HUES6 (cell line): ENCODE measurements around the gene LMNTD1.
"Not testable (repeated sequence)": the region's sequence is repeated elsewhere in the genome, so short reads cannot be mapped to it uniquely, and the experiment has no call there.

Source experiments
- H3K27ac ChIP-seq: 2 replicates; pipeline ENCODE4 v1.7.0; 2013; ENCODE audit warnings: low read depth, mild to moderate bottlenecking, low read length, inconsistent platforms
- H3K27me3 ChIP-seq: 2 replicates; pipeline ENCODE4 v1.6.1; 2013; ENCODE audit warnings: low read length; ENCODE audit not compliant: control insufficient read depth, insufficient read depth
- H3K36me3 ChIP-seq: 2 replicates; pipeline ENCODE4 v1.6.1; 2013; ENCODE audit warnings: low read length; ENCODE audit not compliant: control insufficient read depth, insufficient read depth
- H3K4me1 ChIP-seq: 2 replicates; pipeline ENCODE4 v1.6.1; 2013; ENCODE audit warnings: low read length; ENCODE audit not compliant: control insufficient read depth, insufficient read depth
- H3K4me3 ChIP-seq: 2 replicates; pipeline ENCODE4 v1.5.1; 2013; ENCODE audit warnings: low read depth, low read length
- H3K9ac ChIP-seq: one replicate; pipeline ENCODE4 v1.6.1; 2013; ENCODE audit warnings: mild to moderate bottlenecking, low read length
- H3K9me3 ChIP-seq: 2 replicates; pipeline ENCODE4 v1.6.1; 2013; ENCODE audit warnings: low read depth, low read length; ENCODE audit not compliant: control insufficient read depth, insufficient read depth

LMNTD1 gene

GRCh38 chr12:25491396-25492325 lies 61.4 kb downstream of the LMNTD1 start:
- H3K36me3 ChIP-seq = no peaks in the 10 kb centered on the region
- H3K9me3 ChIP-seq = peaks cover 7% of the 10 kb centered on the region
- H3K4me1 ChIP-seq = no peaks in the 10 kb centered on the region
- H3K9ac ChIP-seq = no peak overlapping the region
- no peak overlapping the region for H3K4me3 ChIP-seq
- peaks cover 4% of the 10 kb centered on the region; the same call in 1 of the 2 replicates for H3K27me3 ChIP-seq
- no peak overlapping the region for H3K27ac ChIP-seq

- Histone ChIP-seq H3K4me3 (peak overlapping the region; percentile 57), H3K9ac (peak overlapping the region; percentile 48)
- not testable (repeated sequence) for H3K27ac ChIP-seq, H3K4me1 ChIP-seq, H3K27me3 ChIP-seq, H3K36me3 ChIP-seq, H3K9me3 ChIP-seq
These were observed 63.9 kb downstream of the LMNTD1 start for GRCh38 chr12:25488956-25489870.

- Histone ChIP-seq H3K27ac (no peak overlapping the region), H3K9ac (no peak overlapping the region), H3K36me3 (no peaks in the 10 kb centered on the region), H3K9me3 (no peaks in the 10 kb centered on the region), H3K4me3 (no peak overlapping the region), H3K4me1 (no peaks in the 10 kb centered on the region), H3K27me3 (no peaks in the 10 kb centered on the region)
These were observed 70.5 kb downstream of the LMNTD1 start for GRCh38 chr12:25482625-25483024.

- Histone ChIP-seq H3K4me3 (no peak overlapping the region), H3K27me3 (no peaks in the 10 kb centered on the region), H3K4me1 (no peaks in the 10 kb centered on the region), H3K9me3 (no peaks in the 10 kb centered on the region), H3K9ac (no peak overlapping the region), H3K36me3 (no peaks in the 10 kb centered on the region), H3K27ac (no peak overlapping the region)
These were observed 72.9 kb downstream of the LMNTD1 start for GRCh38 chr12:25480145-25480544.

DNA sequence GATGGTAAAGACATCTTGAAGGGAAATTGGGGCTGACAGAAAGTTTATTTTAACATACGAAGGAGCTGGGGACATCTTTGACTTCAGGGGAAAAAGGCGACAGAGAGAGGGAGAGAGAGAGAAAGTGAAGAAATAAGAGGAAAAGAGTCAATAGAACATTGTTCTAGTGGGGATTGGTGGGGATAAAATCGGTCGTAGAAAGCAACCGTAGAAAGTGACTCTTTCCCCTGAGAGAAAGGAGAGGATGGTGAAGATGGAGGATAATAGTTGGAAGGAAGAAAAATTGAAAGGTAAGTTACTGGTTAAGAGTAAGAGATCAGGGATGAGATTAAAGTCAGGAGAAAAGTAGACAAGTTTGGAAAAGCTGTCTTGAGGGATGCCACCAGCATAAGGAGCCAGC lies 75.9 kb downstream of the LMNTD1 start:
- Histone ChIP-seq H3K4me3 (no peak overlapping the region), H3K27ac (no peak overlapping the region), H3K9me3 (no peaks in the 10 kb centered on the region), H3K36me3 (no peaks in the 10 kb centered on the region), H3K9ac (no peak overlapping the region), H3K4me1 (no peaks in the 10 kb centered on the region), H3K27me3 (no peaks in the 10 kb centered on the region)

GRCh38 chr12:25472453-25472852 lies 80.6 kb downstream of the LMNTD1 start:
- H3K36me3 ChIP-seq = no peaks in the 10 kb centered on the region
- H3K9ac ChIP-seq = no peak overlapping the region
- no peaks in the 10 kb centered on the region for H3K4me1 ChIP-seq

DNA sequence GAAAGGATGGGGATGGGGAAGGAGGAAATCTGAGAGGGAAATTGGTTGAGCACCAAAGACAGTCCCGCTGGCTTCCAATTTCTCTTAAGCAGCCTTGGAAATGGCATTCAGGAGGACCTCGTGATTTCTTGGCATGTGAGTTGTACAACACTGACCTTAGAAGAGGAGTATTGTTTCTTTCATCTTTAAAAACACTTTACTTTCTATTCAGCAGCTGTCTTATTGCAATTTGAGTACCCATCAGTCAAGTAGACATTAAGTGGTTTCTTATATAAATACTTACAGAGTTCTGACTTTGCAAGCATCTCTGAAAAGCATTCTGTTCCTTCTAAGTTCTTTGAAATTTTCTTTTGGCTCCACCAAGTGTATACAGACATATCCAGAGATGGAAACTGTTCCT lies 83.2 kb downstream of the LMNTD1 start:
- Histone ChIP-seq H3K4me1 (no peaks in the 10 kb centered on the region), H3K4me3 (no peak overlapping the region), H3K9ac (no peak overlapping the region), H3K9me3 (no peaks in the 10 kb centered on the region), H3K27ac (no peak overlapping the region), H3K27me3 (no peaks in the 10 kb centered on the region), H3K36me3 (no peaks in the 10 kb centered on the region)

More at GRCh38 chr12:25472453-25472852, 80.6 kb downstream of the LMNTD1 start:
- H3K27ac ChIP-seq = no peak overlapping the region
- no peak overlapping the region for H3K4me3 ChIP-seq
- H3K27me3 ChIP-seq = no peaks in the 10 kb centered on the region
- no peaks in the 10 kb centered on the region for H3K9me3 ChIP-seq

- Histone ChIP-seq H3K4me1 (no peaks in the 10 kb centered on the region), H3K36me3 (no peaks in the 10 kb centered on the region), H3K4me3 (no peak overlapping the region), H3K9me3 (no peaks in the 10 kb centered on the region), H3K27me3 (no peaks in the 10 kb centered on the region), H3K27ac (no peak overlapping the region), H3K9ac (no peak overlapping the region)
These were observed 83.7 kb downstream of the LMNTD1 start for GRCh38 chr12:25469368-25469767.

DNA sequence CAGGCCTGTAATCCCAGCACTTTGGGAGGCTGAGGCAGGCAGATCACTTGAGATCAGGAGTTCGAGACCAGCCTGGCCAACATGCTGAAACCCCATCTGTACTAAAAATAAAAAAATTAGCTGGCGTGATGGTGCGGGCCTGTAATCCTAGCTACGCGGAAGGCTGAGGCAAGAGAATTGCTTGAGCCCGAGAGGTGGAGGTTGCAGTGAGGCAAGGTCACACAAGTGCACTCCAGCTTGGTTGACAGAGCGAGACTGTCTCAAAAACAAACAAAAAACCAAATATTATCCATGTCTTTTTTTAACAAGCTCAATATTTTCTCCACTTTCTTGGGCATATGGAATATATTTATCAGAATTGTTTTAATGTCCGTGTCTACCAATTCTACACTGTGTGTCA lies 89.6 kb downstream of the LMNTD1 start:
- Histone ChIP-seq H3K9ac (no peak overlapping the region), H3K4me1 (no peaks in the 10 kb centered on the region), H3K9me3 (no peaks in the 10 kb centered on the region), H3K27ac (no peak overlapping the region), H3K27me3 (no peaks in the 10 kb centered on the region), H3K36me3 (no peaks in the 10 kb centered on the region), H3K4me3 (no peak overlapping the region)

- Histone ChIP-seq H3K9ac (no peak overlapping the region), H3K27me3 (no peaks in the 10 kb centered on the region), H3K4me1 (no peaks in the 10 kb centered on the region), H3K27ac (no peak overlapping the region), H3K36me3 (no peaks in the 10 kb centered on the region), H3K9me3 (no peaks in the 10 kb centered on the region), H3K4me3 (no peak overlapping the region)
These were observed 90.1 kb downstream of the LMNTD1 start for GRCh38 chr12:25463005-25463404.

DNA sequence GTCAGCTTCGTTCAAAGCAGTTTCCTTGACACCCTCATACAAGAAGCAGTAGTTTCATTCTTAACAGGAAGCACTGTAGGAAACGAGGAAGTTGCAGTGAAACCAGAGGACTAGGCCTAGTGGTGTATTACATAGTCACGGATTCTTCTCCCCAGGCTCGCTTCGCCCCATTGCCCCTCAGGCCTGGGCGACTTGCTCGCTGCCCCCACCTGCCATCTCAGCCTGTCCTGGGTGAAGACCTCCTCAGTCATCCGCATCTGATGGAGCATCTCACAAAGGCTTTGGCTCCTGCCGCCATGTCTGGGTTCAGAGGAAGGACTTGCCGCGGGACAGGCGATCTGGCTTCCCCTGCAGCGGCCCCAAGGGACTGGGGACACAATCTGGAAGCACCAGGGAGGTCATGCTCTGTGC lies 93.5 kb downstream of the LMNTD1 start:
- Histone ChIP-seq H3K4me1 (no peaks in the 10 kb centered on the region), H3K36me3 (no peaks in the 10 kb centered on the region), H3K9me3 (no peaks in the 10 kb centered on the region), H3K27me3 (no peaks in the 10 kb centered on the region), H3K27ac (no peak overlapping the region), H3K4me3 (no peak overlapping the region), H3K9ac (no peak overlapping the region)
